A549 treated with AZD9567 at 1 μM for 4 hours (cell line): ENCODE data around the gene STX4. TPM values are rescaled to one million over a fixed set of nuclear protein-coding genes. Genes with fewer than 3 reads are reported as not detected.

Experiments used
- total RNA-seq: library from RNA; stranded (reverse); fragments of 200-300 nt; extraction: Qiagen RNA extraction; gene quantifications from 5 replicates; pipeline ENCODE4 v1.2.3, GENCODE V29; 2022; ENCODE audit not compliant: insufficient read depth

Gene STX4
- 37.6 to 67.5 TPM (median 65.2 TPM) in 5 replicates for total RNA-seq

GRCh38 chr16:31032736-31033708, at the start of gene STX4:
TSS of gene STX4 (plus strand) at chr16:31033558. CDS start at chr16:31033806, 248 bp downstream.

GRCh38 chr16:30984669-30985400, 48.5 kb upstream of the STX4 start, which contains the start of gene HSD3B7:
TSS of gene HSD3B7 (plus strand) at chr16:30985207. CDS start at chr16:30985659, 452 bp downstream.

GRCh38 chr16:31010585-31011325, 22.6 kb upstream of the STX4 start, which contains the start of gene STX1B:
TSS of gene STX1B (minus strand) at chr16:31010638. CDS start at chr16:31010396, 242 bp downstream.

GRCh38 chr16:31073970-31074813, 40.8 kb downstream of the STX4 start, which contains the start of the genes ZNF646 and ZNF668:
TSS of gene ZNF646 (plus strand) at chr16:31074422. CDS start at chr16:31076325, 1,903 bp downstream.
TSS of gene ZNF668 (minus strand) at chr16:31074240. CDS start at chr16:31064459, 9,781 bp downstream.

GRCh38 chr16:31088459-31089183, 55.3 kb downstream of the STX4 start, which contains the start of gene PRSS53:
TSS of gene PRSS53 (minus strand) at chr16:31088943. CDS start at chr16:31088809, 134 bp downstream.

Other genes with a start within 250 kb of the STX4 start
- gene ZNF629, start 246.4 kb upstream of the STX4 start, total RNA-seq: 14.8 to 17.4 TPM (median 16.4 TPM) in 5 replicates
- 22.9 to 40.5 TPM (median 37.8 TPM) in 5 replicates for gene BCL7C, start 139.5 kb upstream of the STX4 start, total RNA-seq
- gene CTF1, start 136.9 kb upstream of the STX4 start, total RNA-seq: 0.20 to 0.28 TPM (median 0.24 TPM) in 4 of 5 replicates, not detected in the other
- 14.3 to 18.2 TPM (median 15.7 TPM) in 5 replicates for gene FBXL19, start 110.0 kb upstream of the STX4 start, total RNA-seq
- 5.9 to 14.1 TPM (median 13.6 TPM) in 5 replicates for gene ORAI3, start 84.5 kb upstream of the STX4 start, total RNA-seq
- 16.6 to 21.1 TPM (median 20.3 TPM) in 5 replicates for gene SETD1A, start 75.8 kb upstream of the STX4 start, total RNA-seq
- gene HSD3B7, start 48.4 kb upstream of the STX4 start, total RNA-seq: 11.6 to 13.5 TPM (median 13.2 TPM) in 5 replicates
- gene STX1B, start 22.9 kb upstream of the STX4 start, total RNA-seq: 1.4 to 3.9 TPM (median 1.5 TPM) in 5 replicates
- 12.2 to 17.9 TPM (median 12.8 TPM) in 5 replicates for gene ZNF668, start 40.7 kb downstream of the STX4 start, total RNA-seq
- 8.1 to 11.5 TPM (median 10.2 TPM) in 5 replicates for gene ZNF646, start 40.9 kb downstream of the STX4 start, total RNA-seq
- 1.4 to 2.7 TPM (median 1.9 TPM) in 5 replicates for gene PRSS53, start 55.4 kb downstream of the STX4 start, total RNA-seq
- 123 to 147 TPM (median 143 TPM) in 5 replicates for gene VKORC1, start 61.2 kb downstream of the STX4 start, total RNA-seq
- gene BCKDK, start 74.8 kb downstream of the STX4 start, total RNA-seq: 35.0 to 53.3 TPM (median 49.3 TPM) in 5 replicates
- 31.2 to 51.7 TPM (median 46.9 TPM) in 5 replicates for gene KAT8, start 84.1 kb downstream of the STX4 start, total RNA-seq
- gene PRSS8, start 102.2 kb downstream of the STX4 start, total RNA-seq: 0.52 to 0.95 TPM (median 0.65 TPM) in 4 of 5 replicates, not detected in the other
- 0.81 to 1.4 TPM (median 1.0 TPM) in 4 of 5 replicates, not detected in the other for gene PRSS36, start 116.5 kb downstream of the STX4 start, total RNA-seq
- gene FUS, start 146.6 kb downstream of the STX4 start, total RNA-seq: 554 to 620 TPM (median 559 TPM) in 5 replicates
- gene PYCARD, start 169.2 kb downstream of the STX4 start, total RNA-seq: 23.4 to 38.1 TPM (median 33.0 TPM) in 5 replicates
- 0.05 to 0.10 TPM (median 0.05 TPM) in 4 of 5 replicates, not detected in the other for gene TRIM72, start 180.6 kb downstream of the STX4 start, total RNA-seq
- not detected in 5 replicates for gene PYDC1, start 183.6 kb downstream of the STX4 start, total RNA-seq
- gene ITGAM, start 226.4 kb downstream of the STX4 start, total RNA-seq: 1.4 to 2.4 TPM (median 1.8 TPM) in 4 of 5 replicates, not detected in the other